ENCODE results near the gene GPX5. TPM values are rescaled to one million over a fixed set of nuclear protein-coding genes. Genes with fewer than 3 reads are reported as not detected.

Gene GPX5
- total RNA-seq, 1 donor from 2014 or later, result not detected

DNA sequence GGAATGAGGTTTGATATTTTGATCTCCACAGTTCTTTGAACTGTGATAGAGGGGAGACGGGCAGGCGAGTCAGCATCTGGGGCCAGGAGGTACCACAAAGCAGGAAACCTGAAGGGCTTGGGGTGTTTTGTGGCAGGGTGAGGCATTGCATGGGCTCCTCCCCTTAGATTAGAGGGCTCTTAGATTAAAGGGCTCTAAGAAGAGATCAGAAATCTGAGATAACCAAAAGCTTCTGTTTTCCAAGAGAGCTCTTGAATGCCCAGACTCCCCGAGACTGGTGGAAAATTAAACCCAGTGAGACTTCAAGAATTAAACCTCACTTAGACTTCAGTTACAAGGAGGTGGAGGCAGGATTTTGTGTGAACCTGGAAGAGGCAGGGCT lies 2.4 kb upstream of the GPX5 start:
- DNase-seq (ENCODE audit: low read depth), result no peak
- TF ChIP-seq CTCF (IDR thresholded peaks at IDR 0.05; ENCODE audit: insufficient read depth, low read length, poor library complexity, severe bottlenecking), result no peak
- no peak overlapping the region for H3K4me3 ChIP-seq (ENCODE audit: low read depth, low read length)
- H3K36me3 ChIP-seq (ENCODE audit: control insufficient read depth, insufficient read depth, low read length), result no peaks in the 10 kb centered on the region
- H3K27me3 ChIP-seq (ENCODE audit: control insufficient read depth, insufficient read depth, low read length), result no peaks in the 10 kb centered on the region

DNA sequence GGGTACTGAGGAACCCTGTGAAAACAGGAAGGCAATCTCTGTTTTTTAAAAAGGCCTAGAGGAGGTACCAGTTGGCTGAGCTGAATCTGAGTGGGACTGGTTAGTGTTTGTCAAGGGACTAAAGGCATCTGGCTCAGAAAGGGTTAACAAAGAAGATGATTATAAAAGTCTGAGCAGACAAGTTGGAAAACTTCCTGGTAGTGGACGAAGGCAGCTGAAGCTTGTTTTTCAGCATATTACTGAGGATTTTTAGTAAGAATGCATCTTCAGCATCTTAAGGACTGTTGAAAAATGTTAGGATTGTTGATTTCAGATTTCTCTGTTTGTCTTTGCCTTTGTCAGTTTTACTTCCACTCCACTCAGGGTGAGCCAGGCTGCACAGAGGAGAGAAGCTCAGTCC lies 5.1 kb downstream of the GPX5 start:
- no peak for TF ChIP-seq CTCF (IDR thresholded peaks at IDR 0.05; ENCODE audit: insufficient read depth, low read length, poor library complexity, severe bottlenecking)
- Histone ChIP-seq H3K27me3 (ENCODE audit: control insufficient read depth, insufficient read depth, low read length) (peaks cover 3% of the 10 kb centered on the region), H3K4me3 (ENCODE audit: low read depth, low read length) (no peak overlapping the region), H3K36me3 (ENCODE audit: control insufficient read depth, insufficient read depth, low read length) (no peaks in the 10 kb centered on the region)
- no peak for DNase-seq (ENCODE audit: low read depth)

- peaks cover 5% of the 10 kb centered on the region for H3K27me3 ChIP-seq (ENCODE audit: control insufficient read depth, insufficient read depth, low read length)
- no peak overlapping the region for H3K4me3 ChIP-seq (ENCODE audit: low read depth, low read length)
- no peaks in the 10 kb centered on the region for H3K36me3 ChIP-seq (ENCODE audit: control insufficient read depth, insufficient read depth, low read length)
- DNase-seq (ENCODE audit: low read depth), result no peak
- no peak for TF ChIP-seq CTCF (IDR thresholded peaks at IDR 0.05; ENCODE audit: insufficient read depth, low read length, poor library complexity, severe bottlenecking)
These were observed 5.9 kb downstream of the GPX5 start for GRCh38 chr6:28531479-28532128.

- no peak for DNase-seq (ENCODE audit: low read depth)
- H3K36me3 ChIP-seq (ENCODE audit: control insufficient read depth, insufficient read depth, low read length), result no peaks in the 10 kb centered on the region
- H3K27me3 ChIP-seq (ENCODE audit: control insufficient read depth, insufficient read depth, low read length), result peaks cover 5% of the 10 kb centered on the region
- no peak for TF ChIP-seq CTCF (IDR thresholded peaks at IDR 0.05; ENCODE audit: insufficient read depth, low read length, poor library complexity, severe bottlenecking)
- H3K4me3 ChIP-seq (ENCODE audit: low read depth, low read length), result no peak overlapping the region
These were observed 8.6 kb downstream of the GPX5 start for GRCh38 chr6:28534306-28534705.

DNA sequence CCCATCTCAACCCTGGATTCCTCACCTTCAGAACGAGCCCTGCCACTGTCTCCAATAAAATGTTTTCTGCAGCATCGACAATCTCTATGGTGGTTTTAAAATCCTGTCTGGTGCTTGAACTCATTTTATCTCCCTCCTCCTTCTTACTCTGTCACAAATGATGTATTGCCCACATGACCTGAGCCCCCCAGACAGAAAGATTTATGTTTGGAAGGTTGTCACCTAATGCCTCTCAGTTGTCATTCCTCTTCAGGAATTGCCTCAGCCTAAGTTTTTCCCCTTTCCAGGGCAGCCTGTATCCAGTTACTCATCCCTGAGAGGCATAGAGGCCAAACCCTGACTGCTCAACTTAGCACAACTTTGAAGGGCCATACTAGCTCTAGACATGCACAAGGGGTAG lies 9.2 kb downstream of the GPX5 start:
- no peak for DNase-seq (ENCODE audit: low read depth)
- Histone ChIP-seq H3K4me3 (ENCODE audit: low read depth, low read length) (no peak overlapping the region), H3K27me3 (ENCODE audit: control insufficient read depth, insufficient read depth, low read length) (peaks cover 5% of the 10 kb centered on the region), H3K36me3 (ENCODE audit: control insufficient read depth, insufficient read depth, low read length) (no peaks in the 10 kb centered on the region)
- no peak for TF ChIP-seq CTCF (IDR thresholded peaks at IDR 0.05; ENCODE audit: insufficient read depth, low read length, poor library complexity, severe bottlenecking)

- Histone ChIP-seq H3K36me3 (ENCODE audit: control insufficient read depth, insufficient read depth, low read length) (no peaks in the 10 kb centered on the region), H3K4me3 (ENCODE audit: low read depth, low read length) (peak overlapping the region; percentile 8), H3K27me3 (ENCODE audit: control insufficient read depth, insufficient read depth, low read length) (peaks cover 5% of the 10 kb centered on the region)
- DNase-seq (ENCODE audit: low read depth), result no peak
- TF ChIP-seq CTCF (IDR thresholded peaks at IDR 0.05; ENCODE audit: insufficient read depth, low read length, poor library complexity, severe bottlenecking), result no peak
These were observed 11.4 kb downstream of the GPX5 start for GRCh38 chr6:28537065-28537464.
